ENCODE results near the gene ADD2.

- TF ChIP-seq CTCF (IDR thresholded peaks at IDR 0.05) (no peak), EZH2 (IDR thresholded peaks at IDR 0.05; ENCODE audit: borderline replicate concordance, insufficient read depth, low read depth, low read length, poor library complexity, severe bottlenecking) (no peak)
These were observed 10.6 kb downstream of the ADD2 start for GRCh38 chr2:70757360-70757759.

All from B cell (primary cell).